ENCODE results near the gene RGS21.

The RGS21 gene

GRCh38 chr1:192376374-192376773 is 59.6 kb downstream of the RGS21 start:
- Histone ChIP-seq H3K4me3 (no peak overlapping the region), H3K27ac (no peak overlapping the region)

- Histone ChIP-seq H3K4me3 (no peak overlapping the region), H3K27ac (no peak overlapping the region)
Measured at GRCh38 chr1:192378276-192378675, 61.5 kb downstream of the RGS21 start.

- H3K4me3 ChIP-seq, result no peak overlapping the region
- H3K27ac ChIP-seq, result no peak overlapping the region
Measured at GRCh38 chr1:192378878-192379277, 62.1 kb downstream of the RGS21 start.

DNA sequence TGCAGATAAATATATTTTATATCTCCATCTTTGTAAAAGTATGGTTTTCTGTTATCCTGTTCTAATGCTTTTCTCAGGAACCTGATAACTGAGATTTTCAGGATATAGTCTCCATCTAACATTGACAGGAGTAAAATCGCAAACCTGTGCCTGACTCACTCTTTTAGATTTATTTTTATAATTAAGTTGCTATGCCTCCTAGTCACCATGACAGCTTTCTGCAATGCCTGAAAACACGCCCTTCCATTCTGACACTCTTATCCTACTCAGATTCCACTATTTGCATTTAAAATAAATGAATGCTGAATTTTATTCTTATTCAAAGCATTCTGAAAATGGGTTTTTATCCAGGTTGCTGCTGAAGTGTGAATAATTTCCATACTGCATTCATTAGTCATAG is 62.8 kb downstream of the RGS21 start:
- Histone ChIP-seq H3K4me3 (no peak overlapping the region), H3K27ac (no peak overlapping the region)

DNA sequence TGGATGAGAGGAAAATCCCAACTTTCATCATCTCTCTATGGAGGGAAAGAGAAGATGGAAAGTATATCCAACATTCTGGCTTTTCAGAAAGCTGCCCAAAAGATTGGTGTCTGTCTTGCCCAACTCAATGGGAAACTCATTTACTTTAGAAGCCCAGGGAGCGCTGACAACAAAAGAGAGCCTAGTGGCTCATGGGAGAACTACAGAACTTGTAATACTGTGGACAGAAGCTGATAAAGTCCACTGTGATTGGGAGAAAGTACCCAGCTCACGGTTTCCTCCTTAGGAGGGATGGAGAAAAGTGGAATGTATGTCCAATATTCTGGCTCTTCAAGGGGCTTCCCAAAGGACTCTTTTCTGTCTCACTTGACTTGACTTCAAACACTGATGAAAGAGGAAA is 66.0 kb downstream of the RGS21 start:
- Histone ChIP-seq H3K27ac (no peak overlapping the region), H3K4me3 (no peak overlapping the region)

DNA sequence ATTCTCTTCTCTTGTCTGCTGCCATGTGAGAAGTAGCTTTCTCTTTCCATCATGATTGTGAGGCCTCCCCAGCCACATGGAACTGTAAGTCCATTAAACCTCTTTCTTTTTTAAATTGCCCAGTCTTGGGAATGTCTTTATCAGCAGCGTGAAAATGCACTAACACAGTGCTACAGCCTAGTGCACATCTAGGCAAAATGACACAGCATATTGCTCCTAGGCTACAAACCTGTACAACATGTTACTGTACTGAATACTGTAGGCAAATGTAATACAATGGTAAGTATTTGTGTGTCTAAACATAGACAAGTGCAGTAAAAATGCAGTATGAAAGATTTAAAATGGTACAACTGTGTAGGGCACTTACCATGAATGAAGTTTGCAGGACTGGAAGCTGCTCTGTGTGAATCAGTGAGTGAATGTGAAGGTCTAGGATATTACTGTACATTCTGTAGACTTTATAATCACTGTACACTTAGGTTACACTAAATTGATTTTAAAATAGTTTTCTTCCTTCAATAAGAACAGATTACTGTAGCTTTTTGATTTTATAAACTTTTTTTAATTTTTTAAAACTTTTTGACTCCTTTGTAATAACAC is 69.4 kb downstream of the RGS21 start:
- no peak overlapping the region for H3K4me3 ChIP-seq
- no peak overlapping the region for H3K27ac ChIP-seq

DNA sequence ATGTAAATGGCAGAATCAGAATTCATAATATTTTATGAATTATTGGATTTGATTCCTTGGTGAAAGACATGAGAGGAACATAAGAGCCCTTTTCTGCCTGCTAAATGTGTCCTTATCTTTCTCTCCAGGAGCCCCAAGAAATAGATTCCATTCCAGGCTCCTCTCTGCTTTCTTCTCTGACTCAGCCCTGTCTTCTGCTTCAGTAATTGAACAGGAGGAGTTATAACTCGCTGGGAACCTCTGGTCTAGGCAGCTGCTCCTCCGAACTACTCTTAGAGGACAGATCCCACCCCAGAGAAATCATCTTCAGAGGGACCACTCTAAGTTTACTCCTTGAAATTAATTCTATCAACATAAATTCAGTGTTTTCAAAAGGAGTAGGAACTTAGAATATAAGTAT is 78.4 kb downstream of the RGS21 start:
- Histone ChIP-seq H3K27ac (no peak overlapping the region), H3K4me3 (no peak overlapping the region)

DNA sequence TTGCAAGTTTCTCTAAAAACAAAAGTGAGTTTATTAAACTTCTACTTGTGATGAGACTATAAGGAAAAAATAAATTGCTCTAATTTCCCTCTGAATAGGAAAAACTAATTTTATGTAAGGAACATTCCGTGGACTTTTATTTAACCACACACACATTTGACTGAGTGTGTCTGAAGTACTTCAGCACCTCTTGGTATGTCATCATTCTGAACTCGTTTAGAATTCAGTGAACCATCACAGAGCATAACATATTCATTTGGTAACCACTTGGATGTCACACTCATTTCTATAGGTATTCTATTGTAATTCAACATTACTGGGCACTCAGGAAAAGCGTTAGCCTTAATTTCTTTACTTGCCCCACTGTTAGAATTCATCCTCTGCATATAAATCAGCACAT is 79.1 kb downstream of the RGS21 start:
- H3K4me3 ChIP-seq, result no peak overlapping the region
- no peak overlapping the region for H3K27ac ChIP-seq

DNA sequence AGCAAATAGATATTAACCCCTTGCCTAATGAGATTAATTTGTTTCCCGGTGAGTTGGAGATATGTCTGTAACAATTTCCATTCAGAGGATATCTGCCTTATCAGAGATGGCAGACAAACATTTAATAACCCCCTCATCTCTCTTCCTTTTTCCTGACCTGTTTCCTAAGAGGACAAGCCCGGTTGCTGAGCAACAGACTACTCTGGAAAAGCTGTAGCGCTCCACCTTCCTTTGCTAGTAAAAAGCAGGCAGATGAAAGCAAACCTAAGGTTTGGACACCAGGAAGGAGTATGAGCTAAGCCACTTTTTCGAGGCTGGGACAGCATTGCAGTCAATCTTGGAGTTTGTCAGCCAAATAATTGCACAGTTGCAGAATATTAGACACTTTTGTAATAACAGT is 82.4 kb downstream of the RGS21 start:
- Histone ChIP-seq H3K27ac (no peak overlapping the region), H3K4me3 (no peak overlapping the region)

DNA sequence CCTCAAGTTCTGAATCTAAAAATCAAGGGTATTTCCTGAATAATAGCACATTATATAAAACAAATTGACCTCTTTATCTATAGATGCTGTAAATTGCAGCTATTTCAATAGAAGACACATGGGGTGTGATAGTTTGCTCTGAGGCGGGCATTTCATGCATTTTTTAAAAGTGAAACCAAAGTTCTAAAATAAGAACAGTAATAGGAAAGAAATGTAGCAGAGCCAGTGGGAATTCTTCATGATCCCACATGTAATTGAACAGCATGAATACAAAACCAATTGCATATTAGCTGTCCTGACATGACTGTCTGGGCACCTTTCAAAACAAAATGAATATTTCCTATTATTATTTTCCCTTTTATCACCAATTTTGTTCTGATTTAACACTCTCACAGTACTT is 85.0 kb downstream of the RGS21 start:
- H3K4me3 ChIP-seq, result no peak overlapping the region

GRCh38 chr1:192402571-192402970 is 85.8 kb downstream of the RGS21 start:
- Histone ChIP-seq H3K27ac (no peak overlapping the region), H3K4me3 (no peak overlapping the region)

More for the DNA sequence above, 85.0 kb downstream of the RGS21 start:
- no peak overlapping the region for H3K27ac ChIP-seq

DNA sequence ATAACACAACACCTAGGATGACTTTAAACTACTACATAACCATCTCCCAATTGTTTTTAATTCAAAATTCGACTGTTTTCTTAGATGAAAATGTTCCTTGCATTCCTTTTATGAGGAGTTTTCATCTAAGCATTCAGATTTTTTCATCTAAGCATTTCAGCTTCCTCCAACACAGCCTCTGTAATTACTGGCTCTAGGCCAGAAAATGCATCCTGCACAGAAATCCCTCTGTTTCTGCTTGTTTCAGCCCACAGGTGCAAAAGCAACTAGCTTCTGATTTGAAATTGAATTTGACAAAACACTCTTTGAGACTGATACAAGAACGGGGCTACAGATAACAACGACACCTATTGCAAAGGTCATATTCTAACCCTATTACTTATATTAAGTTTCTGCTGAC is 90.4 kb downstream of the RGS21 start:
- no peak overlapping the region for H3K27ac ChIP-seq
- no peak overlapping the region for H3K4me3 ChIP-seq

All from skin epidermis (tissue), 12 donors.